ENCODE results near the gene CALR. TPM values are rescaled to one million over a fixed set of nuclear protein-coding genes. Genes with fewer than 3 reads are reported as not detected.
"Not testable (repeated sequence)": the region's sequence is repeated elsewhere in the genome, so short reads cannot be mapped to it uniquely, and the experiment has no call there.

The CALR gene
- total and polyA plus RNA-seq, 7 donors, result 70.3 to 717 (median 187) TPM

DNA sequence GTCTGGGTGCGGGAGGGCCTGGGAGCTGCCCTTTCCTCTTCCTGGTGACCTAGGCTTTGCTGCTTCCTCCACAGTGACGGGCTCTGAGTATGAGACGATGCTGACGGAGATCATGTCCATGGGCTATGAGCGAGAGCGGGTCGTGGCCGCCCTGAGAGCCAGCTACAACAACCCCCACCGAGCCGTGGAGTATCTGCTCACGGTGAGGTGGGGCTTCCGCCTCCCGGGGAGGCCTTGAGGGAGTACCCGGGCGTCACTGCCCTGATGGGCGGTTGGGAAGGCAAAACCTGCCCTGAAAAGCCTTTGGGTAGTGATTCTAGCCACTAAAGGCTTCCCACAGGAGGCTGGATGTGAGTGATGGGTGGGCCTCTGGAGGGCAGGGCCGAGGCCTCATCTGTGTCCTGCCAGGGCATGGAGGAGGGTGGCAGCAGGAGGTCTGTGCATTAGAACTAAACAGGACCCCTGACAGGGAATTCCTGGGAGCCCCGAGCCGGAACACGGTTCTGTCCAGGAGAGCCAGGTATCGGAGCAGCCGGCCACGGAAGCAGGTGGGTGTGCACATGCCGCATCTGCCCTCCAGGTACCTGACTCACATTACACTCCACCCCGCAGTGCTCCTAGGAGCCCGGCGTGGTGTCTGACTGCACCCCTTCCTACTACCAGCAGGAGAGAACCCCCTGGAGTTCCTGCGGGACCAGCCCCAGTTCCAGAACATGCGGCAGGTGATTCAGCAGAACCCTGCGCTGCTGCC lies 10.4 kb downstream of the CALR start:
- intact Hi-C loops (cut with DNase I), result loop anchor here (5.0 kb wide), 1 partner anchor 61 kb away; the partner anchor contains the start of gene KLF1
- Histone ChIP-seq H3K9me3 (no peaks in the 10 kb centered on the region), H3K4me3 (no peak overlapping the region), H3K27ac (no peak overlapping the region), H3K27me3 (no peaks in the 10 kb centered on the region), H3K4me1 (peaks cover 0 to 35% (median 25%) of the 10 kb centered on the region in 4 donors), H3K36me3 (peaks cover 38 to 74% (median 57%) of the 10 kb centered on the region in 4 donors)
- WGBS, 2 donors, result 94 to 95% methylated on average over 30 of the region's 30 CpGs
- no peak for DNase-seq
- no peak for TF ChIP-seq POLR2AphosphoS5 (IDR thresholded peaks at IDR 0.05)
- TF ChIP-seq, protein P1, sequence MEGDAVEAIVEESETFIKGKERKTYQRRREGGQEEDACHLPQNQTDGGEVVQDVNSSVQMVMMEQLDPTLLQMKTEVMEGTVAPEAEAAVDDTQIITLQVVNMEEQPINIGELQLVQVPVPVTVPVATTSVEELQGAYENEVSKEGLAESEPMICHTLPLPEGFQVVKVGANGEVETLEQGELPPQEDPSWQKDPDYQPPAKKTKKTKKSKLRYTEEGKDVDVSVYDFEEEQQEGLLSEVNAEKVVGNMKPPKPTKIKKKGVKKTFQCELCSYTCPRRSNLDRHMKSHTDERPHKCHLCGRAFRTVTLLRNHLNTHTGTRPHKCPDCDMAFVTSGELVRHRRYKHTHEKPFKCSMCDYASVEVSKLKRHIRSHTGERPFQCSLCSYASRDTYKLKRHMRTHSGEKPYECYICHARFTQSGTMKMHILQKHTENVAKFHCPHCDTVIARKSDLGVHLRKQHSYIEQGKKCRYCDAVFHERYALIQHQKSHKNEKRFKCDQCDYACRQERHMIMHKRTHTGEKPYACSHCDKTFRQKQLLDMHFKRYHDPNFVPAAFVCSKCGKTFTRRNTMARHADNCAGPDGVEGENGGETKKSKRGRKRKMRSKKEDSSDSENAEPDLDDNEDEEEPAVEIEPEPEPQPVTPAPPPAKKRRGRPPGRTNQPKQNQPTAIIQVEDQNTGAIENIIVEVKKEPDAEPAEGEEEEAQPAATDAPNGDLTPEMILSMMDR (IDR thresholded peaks at IDR 0.05), result no peak
- TF ChIP-seq POLR2A (IDR thresholded peaks at IDR 0.05), result no peak
- TF ChIP-seq EP300 (IDR thresholded peaks at IDR 0.05), result no peak

DNA sequence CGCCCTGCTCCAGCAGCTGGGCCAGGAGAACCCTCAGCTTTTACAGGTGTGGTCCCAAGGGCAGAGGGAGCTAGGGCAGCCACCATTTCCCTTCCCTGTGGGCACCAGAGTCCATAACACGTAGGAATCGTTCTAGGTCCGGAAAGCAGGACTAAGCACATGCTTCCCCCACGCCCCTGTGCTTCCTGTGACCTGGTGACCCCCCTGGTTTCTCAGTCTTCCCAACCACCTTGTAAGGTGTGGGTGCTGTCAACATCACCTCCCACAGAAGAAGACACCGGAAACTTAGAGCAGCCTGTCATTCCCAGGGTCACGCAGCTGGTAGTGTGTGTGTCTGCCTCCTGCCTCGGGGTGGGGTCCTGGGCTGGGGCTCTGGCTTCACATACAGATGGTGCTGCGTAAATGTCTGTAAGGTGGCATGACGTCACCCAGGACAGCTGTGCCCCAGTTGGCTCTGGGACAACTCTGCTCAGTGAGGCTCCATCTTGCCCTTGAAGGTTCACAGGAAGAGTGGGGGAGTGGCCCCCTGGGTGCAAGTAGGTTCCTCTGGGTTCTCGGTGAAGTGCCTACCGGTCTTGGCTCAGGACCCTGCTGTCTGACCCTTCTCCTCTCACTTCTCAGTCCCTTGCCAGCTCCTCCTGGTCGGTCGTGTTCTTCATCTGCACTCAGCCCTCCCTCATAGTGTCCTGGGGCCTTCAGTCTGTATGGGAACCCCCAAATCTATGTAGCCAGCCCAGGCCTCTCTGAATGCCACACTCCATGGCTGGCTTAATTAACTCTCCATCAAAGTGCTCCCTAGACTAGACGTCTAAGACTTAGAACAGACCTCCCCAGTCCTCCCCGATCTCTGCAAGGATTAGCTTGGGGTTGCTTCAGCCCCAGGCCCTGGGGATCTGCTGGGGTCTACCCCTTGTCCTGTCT lies 11.2 kb downstream of the CALR start:
- Histone ChIP-seq H3K36me3 (peaks cover 40 to 74% (median 57%) of the 10 kb centered on the region in 4 donors), H3K27ac (no peak overlapping the region), H3K4me1 (peaks cover 0 to 42% (median 26%) of the 10 kb centered on the region in 4 donors), H3K9me3 (no peaks in the 10 kb centered on the region), H3K27me3 (no peaks in the 10 kb centered on the region), H3K4me3 (no peak overlapping the region)
- DNase-seq, result no peak
- TF ChIP-seq, protein P1 (IDR thresholded peaks at IDR 0.05), result no peak
- TF ChIP-seq EP300 (IDR thresholded peaks at IDR 0.05), result no peak
- no peak for TF ChIP-seq POLR2A (IDR thresholded peaks at IDR 0.05)
- TF ChIP-seq POLR2AphosphoS5 (IDR thresholded peaks at IDR 0.05), result no peak
- whole genome bisulfite sequencing, 2 donors, result 86 to 88% methylated on average over 16 of the region's 16 CpGs
- intact Hi-C loops (cut with DNase I), result loop anchor here (5.0 kb wide), 1 partner anchor 62 kb away; the partner anchor contains the start of gene KLF1

- Histone ChIP-seq H3K36me3 (peaks cover 40 to 73% (median 56%) of the 10 kb centered on the region in 4 donors), H3K27ac (peak overlapping the region in 3 of 4 donors; percentile 49 to 67 (median 65)), H3K4me1 (peaks cover 0 to 46% (median 35%) of the 10 kb centered on the region in 4 donors)
- H3K9me3 ChIP-seq; DNase-seq; intact Hi-C loops (cut with DNase I); H3K27me3 ChIP-seq; H3K4me3 ChIP-seq: not testable (repeated sequence)
- 92% methylated on average over 6 of the region's 6 CpGs for WGBS, 2 donors
Measured at GRCh38 chr19:12952050-12952449, 13.6 kb downstream of the CALR start.

DNA sequence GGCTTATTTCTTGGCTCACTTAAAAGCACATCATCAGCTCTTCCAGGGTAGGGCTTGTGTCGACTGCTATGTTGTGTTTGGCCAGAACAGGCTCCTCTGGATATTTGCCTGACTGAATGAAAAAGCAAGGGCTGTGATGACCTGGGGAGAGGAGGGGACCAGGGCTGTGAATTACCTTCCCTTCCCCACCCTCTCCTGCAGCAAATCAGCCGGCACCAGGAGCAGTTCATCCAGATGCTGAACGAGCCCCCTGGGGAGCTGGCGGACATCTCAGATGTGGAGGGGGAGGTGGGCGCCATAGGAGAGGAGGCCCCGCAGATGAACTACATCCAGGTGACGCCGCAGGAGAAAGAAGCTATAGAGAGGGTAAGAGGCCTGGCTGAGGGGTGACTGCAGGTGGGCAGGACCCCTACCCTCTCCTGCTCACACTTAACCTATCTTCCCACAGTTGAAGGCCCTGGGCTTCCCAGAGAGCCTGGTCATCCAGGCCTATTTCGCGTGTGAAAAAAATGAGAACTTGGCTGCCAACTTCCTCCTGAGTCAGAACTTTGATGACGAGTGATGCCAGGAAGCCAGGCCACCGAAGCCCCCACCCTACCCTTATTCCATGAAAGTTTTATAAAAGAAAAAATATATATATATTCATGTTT lies 14.2 kb downstream of the CALR start:
- Histone ChIP-seq H3K9me3 (no peaks in the 10 kb centered on the region), H3K27me3 (no peaks in the 10 kb centered on the region), H3K36me3 (peaks cover 39 to 72% (median 56%) of the 10 kb centered on the region in 4 donors), H3K4me1 (peaks cover 0 to 44% (median 31%) of the 10 kb centered on the region in 4 donors), H3K4me3 (no peak overlapping the region), H3K27ac (peak overlapping the region in 3 of 4 donors; percentile 49 to 67 (median 65))
- WGBS, 2 donors, result 74 to 77% methylated on average over 12 of the region's 12 CpGs
- TF ChIP-seq POLR2AphosphoS5 (IDR thresholded peaks at IDR 0.05), result no peak
- no peak for TF ChIP-seq EP300 (IDR thresholded peaks at IDR 0.05)
- TF ChIP-seq, protein P1 (IDR thresholded peaks at IDR 0.05), result no peak
- no peak for TF ChIP-seq POLR2A (IDR thresholded peaks at IDR 0.05)
- DNase-seq, result no peak
- intact Hi-C loops (cut with DNase I), result no loop called here
